H7 (cell line): ENCODE data around the gene NRG4. TPM values are rescaled to one million over a fixed set of nuclear protein-coding genes. Genes with fewer than 3 reads are reported as not detected.

Source experiments
- DNase-seq: peaks from one replicate; pipeline ENCODE4 v3.0.0; 2012
- H3K27me3 ChIP-seq: 2 replicates; pipeline ENCODE4 v1.6.0; 2011; ENCODE audit warnings: mild to moderate bottlenecking, low read length; ENCODE audit not compliant: control insufficient read depth, insufficient read depth
- H3K36me3 ChIP-seq: replicated peaks from 2 replicates; pipeline ENCODE4 v1.5.1; 2011; ENCODE audit warnings: low read length; ENCODE audit not compliant: control insufficient read depth, insufficient read depth
- H3K4me3 ChIP-seq: 2 replicates; pipeline ENCODE4 v1.5.1; 2011; ENCODE audit warnings: low read depth, mild to moderate bottlenecking, control low read depth, low read length, moderate library complexity; ENCODE audit not compliant: insufficient read depth
- total RNA-seq: library from RNA; depleted of rRNA; stranded (reverse); fragments of >200 nt; shearing (Covaris generic); gene quantifications from 2 replicates; pipeline ENCODE4 v1.2.3, GENCODE V29; 2014; rRNA removed

NRG4 gene
- total RNA-seq, 1 experiment from 2014 or later: 0.48 TPM

- Histone ChIP-seq H3K4me3 (no peak overlapping the region), H3K27me3 (no peaks in the 10 kb centered on the region), H3K36me3 (peaks cover 6% of the 10 kb centered on the region)
- no peak for DNase-seq
These were observed 120.3 kb downstream of the NRG4 start for GRCh38 chr15:75891895-75892294.

Other genes with a start within 250 kb of the NRG4 start
- gene UBE2Q2, start 169.0 kb downstream of the NRG4 start, total RNA-seq: 23.1 and 36.0 TPM in 2 replicates
- gene FBXO22, start 108.5 kb downstream of the NRG4 start, total RNA-seq: 59.5 and 75.7 TPM in 2 replicates
- 5.4 and 6.3 TPM in 2 replicates for gene TMEM266, start 47.6 kb upstream of the NRG4 start, total RNA-seq